Esophagus muscularis mucosa (tissue), 4 donors: Measurements from ENCODE around the gene TM9SF2. TPM values are rescaled to one million over a fixed set of nuclear protein-coding genes. Genes with fewer than 3 reads are reported as not detected.

Source experiments
- DNase-seq: peaks from one replicate; pipeline ENCODE4 v3.0.0-alpha.2; 2017; ENCODE audit errors: extremely low spot score
- H3K27ac ChIP-seq, 4 donors: fragments of 200-600 bp; sonication (generic); replicated peaks in 1 of 4; 1 replicate in 3 of 4; 2 replicates in 1 of 4; pipeline ENCODE4 v1.5.1; 2016 to 2019; ENCODE audit warnings: mild to moderate bottlenecking in 1 of 4
- H3K27me3 ChIP-seq, 4 donors: fragments of 200-600 bp; sonication (generic); one replicate each; pipeline versions ENCODE4 v1.5.1 to v1.6.0; 2016 to 2019
- H3K36me3 ChIP-seq, 4 donors: fragments of 200-600 bp; sonication (generic); one replicate each; pipeline ENCODE4 v1.5.1; 2016 to 2019
- H3K4me1 ChIP-seq, 4 donors: fragments of 200-600 bp; sonication (generic); one replicate each; pipeline ENCODE4 v1.5.1; 2016 to 2019
- H3K4me3 ChIP-seq, 4 donors: fragments of 200-600 bp; sonication (generic); 1 replicate in 2 of 4; 2 replicates in 2 of 4; pipeline ENCODE4 v1.5.1; 2016 to 2019; ENCODE audit warnings: mild to moderate bottlenecking in 4 of 4, moderate library complexity in 1 of 4
- H3K9me3 ChIP-seq, 4 donors: fragments of 200-600 bp; sonication (generic); 1 replicate in 3 of 4; 2 replicates in 1 of 4; pipeline ENCODE4 v1.5.1; 2016 to 2019
- CTCF ChIP-seq, 3 experiments: fragments of 200-600 bp in 2 of 3; fragments of 450-650 bp in 1 of 3; sonication (generic) in 2 of 3; IDR thresholded peaks; one replicate each; pipeline ENCODE4 v1.5.1; 2017 to 2019; ENCODE audit warnings: antibody characterized with exemption in 3 of 3, mild to moderate bottlenecking in 2 of 3, moderate library complexity in 1 of 3
- EP300 ChIP-seq: sonication (generic); formaldehyde crosslinking; IDR thresholded peaks from one replicate; pipeline ENCODE4 v1.6.1; 2017; ENCODE audit warnings: antibody characterized with exemption
- POLR2A ChIP-seq: fragments of 450-650 bp; IDR thresholded peaks from one replicate; pipeline ENCODE4 v1.6.1; 2017; ENCODE audit warnings: antibody characterized with exemption, moderate library complexity, mild to moderate bottlenecking, low read depth
- POLR2AphosphoS5 ChIP-seq, 2 donors: sonication (generic); formaldehyde crosslinking; IDR thresholded peaks; one replicate each; pipeline ENCODE4 v1.6.1; 2017; ENCODE audit warnings: antibody characterized with exemption in 2 of 2
- WGBS: methylation state at CpG from one replicate; pipeline ENCODE4 v1.1.5; 2018; 5-methylcytosine and 5-hydroxymethylcytosine counted together
- intact Hi-C: fragments of 100-400 bp; cut with DNase I; formaldehyde crosslinking; loops from one replicate; pipeline ENCODE4 v1.15.1; 2023
- total RNA-seq, 4 donors: library from RNA; depleted of rRNA; stranded (reverse); fragments of >200 nt; gene quantifications; one replicate each; pipeline versions ENCODE4 v1.1.0 to v1.2.1, GENCODE V29; 2016

The TM9SF2 gene
- total RNA-seq, 4 donors from 2014 or later, result 65.6 to 86.9 (median 71.8) TPM

- TF ChIP-seq CTCF (IDR thresholded peaks at IDR 0.05) (peak; percentile 13 to 28 (median 27)), POLR2A (no peak), POLR2AphosphoS5 (IDR thresholded peaks at IDR 0.05) (no peak), EP300 (no peak)
- peak overlapping the region; percentile 86 to 89 (median 88) for H3K27ac ChIP-seq
- intact Hi-C loops, result loop anchor here (5.0 kb wide), 1 partner anchor 108 kb away; no protein-coding TSS in a partner anchor
- no peaks in the 10 kb centered on the region for H3K36me3 ChIP-seq
- no peaks in the 10 kb centered on the region for H3K9me3 ChIP-seq
- no peak for DNase-seq
- H3K27me3 ChIP-seq, result no peaks in the 10 kb centered on the region
- H3K4me3 ChIP-seq, result peak overlapping the region; percentile 82 to 93 (median 90)
- peaks cover 8 to 17% (median 16%) of the 10 kb centered on the region in 4 donors for H3K4me1 ChIP-seq
- 34% methylated on average over 17 of the region's 18 CpGs for WGBS
These were observed 104.4 kb downstream of the TM9SF2 start for GRCh38 chr13:99605420-99606323.

- intact Hi-C loops, result loop anchor here (5.0 kb wide), 1 partner anchor 109 kb away; no protein-coding TSS in a partner anchor
- Histone ChIP-seq H3K27ac (peak within 1 kb of the TSS; percentile 86 to 89 (median 88)), H3K36me3 (no peaks in the 10 kb centered on the region), H3K9me3 (no peaks in the 10 kb centered on the region), H3K27me3 (no peaks in the 10 kb centered on the region), H3K4me1 (peaks cover 8 to 17% (median 16%) of the 10 kb centered on the region in 4 donors), H3K4me3 (peak within 1 kb of the TSS; percentile 82 to 93 (median 90))
- no peak for TF ChIP-seq EP300
- peak; percentile 75 to 81 for TF ChIP-seq POLR2AphosphoS5 (IDR thresholded peaks at IDR 0.05)
- TF ChIP-seq POLR2A, result peak; percentile 45
- TF ChIP-seq CTCF (IDR thresholded peaks at IDR 0.05), result no peak
- DNase-seq, result peak; percentile 97
- WGBS, result 5% methylated on average over 14 of the region's 73 CpGs
These were observed 105.2 kb downstream of the TM9SF2 start, which contains the start of gene CLYBL for GRCh38 chr13:99606324-99607066. TSS of gene CLYBL (plus strand) at chr13:99606690.

GRCh38 chr13:99608345-99608744, 107.1 kb downstream of the TM9SF2 start:
- H3K27ac ChIP-seq, result no peak overlapping the region
- H3K36me3 ChIP-seq, result no peaks in the 10 kb centered on the region
- peaks cover 8 to 17% (median 16%) of the 10 kb centered on the region in 4 donors for H3K4me1 ChIP-seq
- intact Hi-C loops, result loop anchor here (5.0 kb wide), 1 partner anchor 111 kb away; no protein-coding TSS in a partner anchor
- no peak overlapping the region for H3K4me3 ChIP-seq
- no peaks in the 10 kb centered on the region for H3K27me3 ChIP-seq
- TF ChIP-seq EP300 (no peak), POLR2AphosphoS5 (IDR thresholded peaks at IDR 0.05) (no peak), POLR2A (no peak), CTCF (IDR thresholded peaks at IDR 0.05) (no peak)
- no peaks in the 10 kb centered on the region for H3K9me3 ChIP-seq
- no peak for DNase-seq
- WGBS, result 94% methylated on average over 15 of the region's 15 CpGs

GRCh38 chr13:99610702-99611289, 109.5 kb downstream of the TM9SF2 start:
- Histone ChIP-seq H3K27ac (no peak overlapping the region), H3K9me3 (no peaks in the 10 kb centered on the region), H3K4me1 (peaks cover 4 to 13% (median 11%) of the 10 kb centered on the region in 4 donors), H3K27me3 (no peaks in the 10 kb centered on the region), H3K36me3 (no peaks in the 10 kb centered on the region), H3K4me3 (no peak overlapping the region)
- 92% methylated on average over 4 of the region's 4 CpGs for WGBS
- no peak for DNase-seq
- intact Hi-C loops, result no loop called here
- TF ChIP-seq EP300, result no peak
- TF ChIP-seq POLR2A, result no peak
- no peak for TF ChIP-seq POLR2AphosphoS5 (IDR thresholded peaks at IDR 0.05)
- TF ChIP-seq CTCF (IDR thresholded peaks at IDR 0.05), result no peak
